Measurements from ENCODE around the gene BAG1. TPM values are rescaled to one million over a fixed set of nuclear protein-coding genes. Genes with fewer than 3 reads are reported as not detected.

Gene BAG1
- total and polyA plus RNA-seq, 2 donors from 2014 or later = 134 to 268 TPM

DNA sequence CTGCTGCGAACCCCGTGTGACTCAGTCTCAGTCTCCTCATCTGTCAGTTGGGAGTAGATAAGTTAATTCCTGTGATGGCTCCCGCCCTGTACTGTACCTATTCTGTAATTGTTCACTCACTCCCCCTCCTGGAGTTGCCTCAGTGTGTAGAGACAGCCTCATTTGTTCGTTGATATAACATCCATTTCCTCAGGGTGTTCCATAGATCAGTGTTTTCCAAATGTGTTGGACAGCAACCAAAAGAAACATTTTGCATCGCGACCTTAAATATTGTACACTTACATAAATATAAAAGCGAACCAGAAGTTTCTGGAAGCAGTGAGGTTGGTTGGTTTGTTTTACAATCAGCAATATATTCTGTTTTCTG is 26.5 kb upstream of the BAG1 start:
- DNase-seq = no peak
- peak overlapping the region; percentile 99 for H3K27ac ChIP-seq (ENCODE audit: low read depth in 2 of 2, low read length in 2 of 2)
- H3K36me3 ChIP-seq (ENCODE audit: control insufficient read depth in 2 of 3, insufficient read depth in 3 of 3, low read length in 3 of 3) = peaks cover 2 to 15% (median 12%) of the 10 kb centered on the region in 3 donors
- TF ChIP-seq, protein P1, sequence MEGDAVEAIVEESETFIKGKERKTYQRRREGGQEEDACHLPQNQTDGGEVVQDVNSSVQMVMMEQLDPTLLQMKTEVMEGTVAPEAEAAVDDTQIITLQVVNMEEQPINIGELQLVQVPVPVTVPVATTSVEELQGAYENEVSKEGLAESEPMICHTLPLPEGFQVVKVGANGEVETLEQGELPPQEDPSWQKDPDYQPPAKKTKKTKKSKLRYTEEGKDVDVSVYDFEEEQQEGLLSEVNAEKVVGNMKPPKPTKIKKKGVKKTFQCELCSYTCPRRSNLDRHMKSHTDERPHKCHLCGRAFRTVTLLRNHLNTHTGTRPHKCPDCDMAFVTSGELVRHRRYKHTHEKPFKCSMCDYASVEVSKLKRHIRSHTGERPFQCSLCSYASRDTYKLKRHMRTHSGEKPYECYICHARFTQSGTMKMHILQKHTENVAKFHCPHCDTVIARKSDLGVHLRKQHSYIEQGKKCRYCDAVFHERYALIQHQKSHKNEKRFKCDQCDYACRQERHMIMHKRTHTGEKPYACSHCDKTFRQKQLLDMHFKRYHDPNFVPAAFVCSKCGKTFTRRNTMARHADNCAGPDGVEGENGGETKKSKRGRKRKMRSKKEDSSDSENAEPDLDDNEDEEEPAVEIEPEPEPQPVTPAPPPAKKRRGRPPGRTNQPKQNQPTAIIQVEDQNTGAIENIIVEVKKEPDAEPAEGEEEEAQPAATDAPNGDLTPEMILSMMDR (IDR thresholded peaks at IDR 0.05; ENCODE audit: borderline replicate concordance, extremely low read depth, insufficient read depth) = no peak
- H3K9ac ChIP-seq (ENCODE audit: low read length in 3 of 3) = peak overlapping the region; percentile 75 to 97 (median 93)
- H3K27me3 ChIP-seq (ENCODE audit: control insufficient read depth, insufficient read depth, low read length) = no peaks in the 10 kb centered on the region
- intact Hi-C loops (cut with DNase I) = no loop called here
- no peaks in the 10 kb centered on the region for H3K9me3 ChIP-seq (ENCODE audit: control insufficient read depth in 2 of 3, insufficient read depth in 1 of 3, low read length in 3 of 3)
- peak overlapping the region; percentile 96 to 100 (median 98) for H3K4me3 ChIP-seq (ENCODE audit: low read length in 3 of 3)
- FAIRE-seq = no peak
- H3K4me1 ChIP-seq (ENCODE audit: control insufficient read depth in 2 of 3, insufficient read depth in 2 of 3, low read depth in 1 of 3, low read length in 3 of 3) = peaks cover 0 to 16% (median 13%) of the 10 kb centered on the region in 3 donors

DNA sequence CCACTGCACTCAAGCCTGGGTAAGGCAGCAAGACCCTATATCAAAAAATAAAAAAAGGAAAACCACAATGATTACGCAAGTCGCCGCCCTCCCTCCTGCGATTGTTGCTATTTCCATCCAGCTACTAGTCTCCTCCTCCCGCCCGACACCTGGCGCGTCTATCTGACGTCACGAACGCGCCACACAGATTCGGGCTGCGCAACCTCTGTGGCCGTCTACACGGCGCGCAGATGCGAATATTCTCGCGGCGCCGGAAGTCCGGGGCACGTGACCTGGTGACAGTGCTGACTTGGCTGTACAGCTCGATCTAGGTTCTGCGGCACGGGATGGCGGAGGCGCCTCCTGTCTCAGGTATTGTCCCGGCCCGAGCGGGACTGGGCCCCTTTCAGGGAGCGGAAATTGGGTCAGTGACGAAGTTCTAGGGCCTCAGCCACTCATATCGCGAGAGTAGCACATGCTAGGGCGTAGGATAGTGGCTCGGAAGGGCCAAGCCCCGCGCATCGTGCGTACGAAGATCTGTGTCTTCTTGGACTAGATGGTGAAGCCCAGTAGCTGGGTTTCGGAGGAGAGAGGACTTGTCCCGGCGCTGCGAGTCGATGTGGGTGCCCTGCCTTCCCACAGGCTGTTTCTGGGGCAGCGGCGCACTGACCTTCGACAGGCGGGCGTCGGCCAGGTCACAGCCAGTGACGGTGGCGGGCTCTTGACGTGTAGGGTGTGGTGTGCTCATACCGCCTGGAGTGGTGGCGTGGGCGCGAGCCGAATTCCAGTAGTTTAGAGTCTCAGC is 25.9 kb upstream of the BAG1 start, which contains the start of gene NFX1:
Gene NFX1 (plus strand): TSS at position 270 of the 784 bp plus-strand sequence. CDS start 57 bp downstream, at position 327.
- Histone ChIP-seq H3K27ac (ENCODE audit: low read depth in 2 of 2, low read length in 2 of 2) (peak within 1 kb of the TSS; percentile 99 to 100), H3K9me3 (ENCODE audit: control insufficient read depth in 2 of 3, insufficient read depth in 1 of 3, low read length in 3 of 3) (no peaks in the 10 kb centered on the region), H3K36me3 (ENCODE audit: control insufficient read depth in 2 of 3, insufficient read depth in 3 of 3, low read length in 3 of 3) (peaks cover 2 to 9% (median 9%) of the 10 kb centered on the region in 3 donors), H3K27me3 (ENCODE audit: control insufficient read depth, insufficient read depth, low read length) (no peaks in the 10 kb centered on the region), H3K4me1 (ENCODE audit: control insufficient read depth in 2 of 3, insufficient read depth in 2 of 3, low read depth in 1 of 3, low read length in 3 of 3) (peaks cover 0 to 16% (median 13%) of the 10 kb centered on the region in 3 donors), H3K9ac (ENCODE audit: low read length in 3 of 3) (peak within 1 kb of the TSS; percentile 93 to 99 (median 97)), H3K4me3 (ENCODE audit: low read length in 3 of 3) (peak within 1 kb of the TSS; percentile 96 to 100 (median 98))
- FAIRE-seq (peak; percentile 74), DNase-seq (peak; percentile 98 to 99 (median 99))
- TF ChIP-seq, protein P1 (IDR thresholded peaks at IDR 0.05; ENCODE audit: borderline replicate concordance, extremely low read depth, insufficient read depth) = no peak
- intact Hi-C loops (cut with DNase I) = no loop called here

DNA sequence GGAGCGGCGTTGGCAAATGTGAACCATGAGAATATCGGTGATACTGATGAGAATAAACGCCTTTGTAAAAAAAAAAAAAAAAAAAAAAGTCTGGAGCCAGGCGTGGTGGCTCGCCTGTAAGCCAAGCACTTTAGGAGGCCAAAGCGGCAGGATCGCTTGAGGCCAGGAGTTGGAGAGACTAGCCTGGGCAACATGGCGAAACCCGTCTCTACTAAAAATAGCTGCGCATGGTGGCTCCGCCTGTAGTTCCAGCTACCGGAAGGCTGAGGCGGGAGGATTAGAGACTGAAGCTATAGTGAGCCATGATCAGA is 25.4 kb upstream of the BAG1 start:
- H3K9me3 ChIP-seq (ENCODE audit: control insufficient read depth in 2 of 3, insufficient read depth in 1 of 3, low read length in 3 of 3) = no peaks in the 10 kb centered on the region
- H3K4me3 ChIP-seq (ENCODE audit: low read length in 3 of 3) = peak overlapping the region; percentile 96 to 100 (median 98)
- intact Hi-C loops (cut with DNase I) = no loop called here
- DNase-seq (no peak), FAIRE-seq (no peak)
- TF ChIP-seq, protein P1 (IDR thresholded peaks at IDR 0.05; ENCODE audit: borderline replicate concordance, extremely low read depth, insufficient read depth) = no peak
- peak overlapping the region; percentile 99 to 100 for H3K27ac ChIP-seq (ENCODE audit: low read depth in 2 of 2, low read length in 2 of 2)
- H3K9ac ChIP-seq (ENCODE audit: low read length in 3 of 3) = peak overlapping the region; percentile 91 to 99 (median 97)
- no peaks in the 10 kb centered on the region for H3K27me3 ChIP-seq (ENCODE audit: control insufficient read depth, insufficient read depth, low read length)
- H3K36me3 ChIP-seq (ENCODE audit: control insufficient read depth in 2 of 3, insufficient read depth in 3 of 3, low read length in 3 of 3) = peaks cover 0 to 5% (median 4%) of the 10 kb centered on the region in 3 donors
- H3K4me1 ChIP-seq (ENCODE audit: control insufficient read depth in 2 of 3, insufficient read depth in 2 of 3, low read depth in 1 of 3, low read length in 3 of 3) = peaks cover 0 to 16% (median 13%) of the 10 kb centered on the region in 3 donors

All from kidney (tissue), 14 donors.